Naive B cell (primary cell): ENCODE measurements around the gene DLG3. TPM values are rescaled to one million over a fixed set of nuclear protein-coding genes. Genes with fewer than 3 reads are reported as not detected.
A peak's percentile ranks its signal among the peaks of the same experiment; 100 is the strongest.
"Not testable (repeated sequence)": the region's sequence is repeated elsewhere in the genome, so short reads cannot be mapped to it uniquely, and the experiment has no call there.

Source experiments
- ATAC-seq, 2 donors: fragments of 150-1000 bp; cut with Tn5 transposase; 2 replicates each; pipeline ENCODE4 v1.10.0; 2021; ENCODE audit warnings: low read depth in 2 of 2, mild to moderate bottlenecking in 2 of 2, moderate library complexity in 2 of 2
- DNase-seq: peaks from one replicate; pipeline ENCODE4 v3.0.0; 2022
- H3K27ac Mint-ChIP-seq, 6 donors: one replicate each; pipeline ENCODE4 v1.8.0; 2020 to 2022; ENCODE audit warnings: mild to moderate bottlenecking in 6 of 6, mixed read lengths in 6 of 6, moderate library complexity in 5 of 6, inconsistent platforms in 2 of 6
- H3K27me3 Mint-ChIP-seq, 3 donors: one replicate each; pipeline ENCODE4 v1.8.0; 2021 to 2022; ENCODE audit warnings: mixed read lengths in 3 of 3, mild to moderate bottlenecking in 1 of 3
- H3K36me3 Mint-ChIP-seq, 2 donors: one replicate each; pipeline ENCODE4 v1.8.0; 2020 to 2022; ENCODE audit warnings: mixed read lengths in 2 of 2, inconsistent platforms in 1 of 2, mild to moderate bottlenecking in 1 of 2
- H3K4me1 Mint-ChIP-seq, 3 donors: one replicate each; pipeline ENCODE4 v1.8.0; 2020 to 2022; ENCODE audit warnings: mixed read lengths in 3 of 3, inconsistent platforms in 1 of 3, mild to moderate bottlenecking in 1 of 3, moderate library complexity in 1 of 3
- H3K4me3 Mint-ChIP-seq, 8 donors: one replicate each; pipeline ENCODE4 v1.8.0; 2020 to 2022; ENCODE audit warnings: mild to moderate bottlenecking in 8 of 8, mixed read lengths in 8 of 8, moderate library complexity in 8 of 8, inconsistent platforms in 2 of 8
- H3K9me3 Mint-ChIP-seq, 7 donors: one replicate each; pipeline ENCODE4 v1.8.0; 2020 to 2022; ENCODE audit warnings: mixed read lengths in 7 of 7, mild to moderate bottlenecking in 5 of 7, inconsistent platforms in 2 of 7, moderate library complexity in 1 of 7
- polyA plus RNA-seq, 6 donors: library from polyadenylated mRNA; unstranded; fragments of 300-500 nt; fragmentation: Illumina TruSeq; gene quantifications; one replicate each; pipeline ENCODE4 v1.2.3, GENCODE V29; 2021; ENCODE audit warnings: low read depth in 6 of 6

The DLG3 gene
- polyA plus RNA-seq, 6 donors from 2014 or later = 2.1 to 5.0 (median 3.2) TPM

DNA sequence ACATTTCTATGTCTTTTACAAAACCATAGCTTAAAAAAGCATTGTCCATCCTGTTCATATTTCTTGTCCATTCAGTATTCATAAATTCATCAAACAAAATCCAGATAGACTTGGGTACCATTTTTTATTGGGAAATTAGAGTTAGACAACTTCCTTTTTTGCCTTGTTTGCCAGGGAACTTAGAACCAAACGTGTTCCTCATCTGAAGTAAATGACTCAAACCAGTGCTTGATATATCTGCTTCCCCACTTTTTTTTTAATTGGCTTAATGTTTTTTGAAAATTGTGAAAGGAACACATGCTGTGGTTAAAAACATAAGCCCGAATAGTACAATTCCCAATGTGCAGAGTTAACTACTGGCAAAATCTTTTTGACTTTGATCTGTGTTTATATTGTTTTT, 44.2 kb downstream of the DLG3 start:
- no peaks in the 10 kb centered on the region for H3K27me3 Mint-ChIP-seq
- H3K36me3 Mint-ChIP-seq = peaks cover 13 to 18% of the 10 kb centered on the region in 2 donors
- H3K27ac Mint-ChIP-seq = no peak overlapping the region
- H3K4me1 Mint-ChIP-seq = no peaks in the 10 kb centered on the region
- no peak overlapping the region for H3K4me3 Mint-ChIP-seq
- ATAC-seq (no peak), DNase-seq (no peak)
- H3K9me3 Mint-ChIP-seq = no peaks in the 10 kb centered on the region

GRCh38 chrX:70494441-70494840, 49.8 kb downstream of the DLG3 start:
- H3K9me3 Mint-ChIP-seq = no peaks in the 10 kb centered on the region
- peaks cover 9 to 18% of the 10 kb centered on the region in 2 donors for H3K36me3 Mint-ChIP-seq
- no peak for DNase-seq
- no peaks in the 10 kb centered on the region for H3K27me3 Mint-ChIP-seq
- no peak overlapping the region for H3K27ac Mint-ChIP-seq
- no peak for ATAC-seq
- H3K4me1 Mint-ChIP-seq = no peaks in the 10 kb centered on the region
- H3K4me3 Mint-ChIP-seq = no peak overlapping the region

- Mint-ChIP-seq H3K27me3 (no peaks in the 10 kb centered on the region), H3K4me1 (no peaks in the 10 kb centered on the region), H3K9me3 (no peaks in the 10 kb centered on the region), H3K27ac (peak overlapping the region in 1 of 6 donors; percentile 87), H3K4me3 (no peak overlapping the region), H3K36me3 (peaks cover 5 to 18% of the 10 kb centered on the region in 2 donors)
- ATAC-seq (no peak), DNase-seq (no peak)
Observed at GRCh38 chrX:70496491-70496890, 51.9 kb downstream of the DLG3 start.

- Mint-ChIP-seq H3K4me3 (no peak overlapping the region), H3K36me3 (peaks cover 5 to 18% of the 10 kb centered on the region in 2 donors), H3K4me1 (no peaks in the 10 kb centered on the region), H3K27ac (no peak overlapping the region), H3K27me3 (no peaks in the 10 kb centered on the region), H3K9me3 (no peaks in the 10 kb centered on the region)
- ATAC-seq = no peak
- no peak for DNase-seq
Observed at GRCh38 chrX:70497026-70497425, 52.4 kb downstream of the DLG3 start.

DNA sequence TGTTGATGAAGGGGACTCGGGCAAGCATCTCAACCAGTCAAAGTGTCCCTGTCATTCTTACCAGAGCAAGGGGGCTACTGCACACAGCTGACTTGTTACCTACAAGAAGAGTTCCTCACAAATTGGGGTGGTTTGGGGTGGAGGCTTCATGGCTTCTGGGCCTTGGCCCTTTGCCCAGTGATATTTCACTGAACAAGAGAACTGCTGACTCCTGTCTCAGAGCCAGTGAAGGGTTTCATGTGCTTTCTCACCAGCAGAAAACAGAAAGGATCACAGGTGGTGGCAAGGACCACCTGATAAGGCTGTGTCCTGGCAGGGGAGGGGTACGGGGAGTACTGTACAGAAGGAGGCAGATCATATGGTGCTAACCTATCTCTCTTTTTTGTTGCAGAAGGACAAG, 53.5 kb downstream of the DLG3 start:
- H3K27ac Mint-ChIP-seq = peak overlapping the region in 1 of 6 donors; percentile 62
- H3K4me1 Mint-ChIP-seq = no peaks in the 10 kb centered on the region
- DNase-seq (no peak), ATAC-seq (no peak)
- no peaks in the 10 kb centered on the region for H3K27me3 Mint-ChIP-seq
- peaks cover 4 to 7% of the 10 kb centered on the region in 2 donors for H3K36me3 Mint-ChIP-seq
- H3K9me3 Mint-ChIP-seq = no peaks in the 10 kb centered on the region
- H3K4me3 Mint-ChIP-seq = peak overlapping the region in 1 of 8 donors; percentile 9

DNA sequence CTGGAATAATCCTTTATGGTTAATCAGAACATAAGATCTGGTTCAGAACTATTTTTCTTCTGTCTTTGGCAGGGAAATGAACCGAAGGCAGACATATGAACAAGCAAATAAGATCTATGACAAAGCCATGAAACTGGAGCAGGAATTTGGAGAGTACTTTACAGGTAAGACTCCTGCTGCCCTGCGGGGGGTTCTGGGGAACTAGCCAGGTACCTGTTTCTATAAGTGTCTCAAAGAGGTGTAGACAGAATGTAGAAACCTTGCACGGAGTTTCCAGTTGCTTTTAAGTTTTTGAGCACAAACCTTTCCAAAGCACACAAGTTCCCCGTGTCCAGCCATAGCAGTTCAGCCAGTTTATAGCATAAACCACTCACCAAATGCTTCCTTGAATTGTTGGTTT, 56.2 kb downstream of the DLG3 start:
- no peaks in the 10 kb centered on the region for H3K4me1 Mint-ChIP-seq
- no peak overlapping the region for H3K27ac Mint-ChIP-seq
- H3K36me3 Mint-ChIP-seq = peaks cover 0 to 4% of the 10 kb centered on the region in 2 donors
- no peak overlapping the region for H3K4me3 Mint-ChIP-seq
- DNase-seq (no peak), ATAC-seq (no peak)
- no peaks in the 10 kb centered on the region for H3K27me3 Mint-ChIP-seq
- H3K9me3 Mint-ChIP-seq = no peaks in the 10 kb centered on the region

DNA sequence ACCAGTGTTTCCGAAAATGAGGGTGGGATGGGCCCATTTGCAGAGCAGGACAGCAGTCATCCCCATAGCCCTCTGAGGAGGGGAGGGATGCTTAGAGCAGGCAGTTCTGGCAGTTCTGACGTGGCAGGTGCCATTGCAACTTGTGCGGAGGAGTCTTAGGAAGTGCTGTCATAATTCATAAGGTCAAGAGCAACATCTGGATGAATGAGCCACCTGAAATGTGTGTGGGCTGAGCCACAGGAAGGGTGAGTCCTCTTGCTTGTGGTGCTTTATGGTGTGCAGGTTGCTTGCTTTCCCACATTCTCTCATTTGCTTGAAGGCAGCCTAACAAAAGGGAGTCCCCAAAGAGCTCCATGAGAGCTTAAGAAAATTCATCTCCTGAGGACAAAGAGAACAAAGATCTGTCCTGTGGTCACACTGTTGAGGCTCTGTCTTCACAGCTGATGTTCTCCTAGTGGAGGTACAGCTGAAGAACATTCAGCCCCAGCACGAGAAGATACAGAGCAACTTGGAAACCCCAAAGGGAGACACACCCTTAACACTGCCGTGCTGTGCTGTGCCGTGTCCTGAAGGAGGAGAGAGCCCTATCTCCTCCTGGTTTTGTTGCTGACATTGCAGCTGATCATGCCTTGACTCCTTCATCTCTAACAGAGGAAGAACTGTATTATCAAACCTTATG, 60.3 kb downstream of the DLG3 start:
- Mint-ChIP-seq H3K4me1 (peaks cover 3 to 11% (median 5%) of the 10 kb centered on the region in 3 donors), H3K4me3 (no peak overlapping the region), H3K36me3 (peaks cover 0 to 4% of the 10 kb centered on the region in 2 donors), H3K27ac (no peak overlapping the region), H3K27me3 (peaks cover 0 to 5% (median 0%) of the 10 kb centered on the region in 3 donors), H3K9me3 (peaks cover 0 to 5% (median 0%) of the 10 kb centered on the region in 7 donors)
- DNase-seq (no peak), ATAC-seq (no peak)

GRCh38 chrX:70505451-70505841, 60.8 kb downstream of the DLG3 start:
- Mint-ChIP-seq H3K4me1 (peaks cover 3 to 11% (median 5%) of the 10 kb centered on the region in 3 donors), H3K9me3 (peaks cover 0 to 5% (median 0%) of the 10 kb centered on the region in 7 donors), H3K27me3 (peaks cover 0 to 5% (median 0%) of the 10 kb centered on the region in 3 donors), H3K27ac (no peak overlapping the region), H3K4me3 (no peak overlapping the region), H3K36me3 (peaks cover 0 to 4% of the 10 kb centered on the region in 2 donors)
- DNase-seq = no peak
- no peak for ATAC-seq

GRCh38 chrX:70508296-70508911, 63.8 kb downstream of the DLG3 start:
- peaks cover 3 to 11% (median 5%) of the 10 kb centered on the region in 3 donors for H3K4me1 Mint-ChIP-seq
- H3K4me3 Mint-ChIP-seq = no peak overlapping the region
- peaks cover 0 to 5% (median 0%) of the 10 kb centered on the region in 3 donors for H3K27me3 Mint-ChIP-seq
- H3K36me3 Mint-ChIP-seq = no peaks in the 10 kb centered on the region
- ATAC-seq (no peak), DNase-seq (no peak)
- no peak overlapping the region for H3K27ac Mint-ChIP-seq
- peaks cover 0 to 5% (median 0%) of the 10 kb centered on the region in 7 donors for H3K9me3 Mint-ChIP-seq

DNA sequence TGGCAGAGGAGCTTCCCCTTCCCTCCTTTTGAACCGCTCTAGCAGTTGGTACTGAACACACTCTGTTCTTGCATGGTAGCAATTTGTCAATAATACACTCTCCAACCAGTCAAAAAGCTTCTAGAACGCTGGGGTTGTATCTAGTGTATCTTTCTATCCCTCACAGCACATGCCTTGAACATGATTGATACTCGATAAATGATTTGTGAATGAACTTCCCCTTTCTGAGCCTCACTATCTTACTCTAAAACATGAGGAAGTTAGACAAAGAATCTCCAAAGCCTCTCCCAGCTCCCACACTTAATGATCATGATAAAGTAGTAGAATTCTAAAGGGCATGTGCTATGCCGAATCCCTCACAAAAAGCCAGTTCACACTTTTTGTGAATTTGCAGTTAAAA, 64.4 kb downstream of the DLG3 start:
- Mint-ChIP-seq H3K36me3 (no peaks in the 10 kb centered on the region), H3K4me3 (no peak overlapping the region), H3K9me3 (peaks cover 0 to 6% (median 3%) of the 10 kb centered on the region in 7 donors), H3K27ac (no peak overlapping the region), H3K27me3 (peaks cover 0 to 5% (median 0%) of the 10 kb centered on the region in 3 donors), H3K4me1 (peaks cover 3 to 11% (median 5%) of the 10 kb centered on the region in 3 donors)
- no peak for ATAC-seq
- no peak for DNase-seq

DNA sequence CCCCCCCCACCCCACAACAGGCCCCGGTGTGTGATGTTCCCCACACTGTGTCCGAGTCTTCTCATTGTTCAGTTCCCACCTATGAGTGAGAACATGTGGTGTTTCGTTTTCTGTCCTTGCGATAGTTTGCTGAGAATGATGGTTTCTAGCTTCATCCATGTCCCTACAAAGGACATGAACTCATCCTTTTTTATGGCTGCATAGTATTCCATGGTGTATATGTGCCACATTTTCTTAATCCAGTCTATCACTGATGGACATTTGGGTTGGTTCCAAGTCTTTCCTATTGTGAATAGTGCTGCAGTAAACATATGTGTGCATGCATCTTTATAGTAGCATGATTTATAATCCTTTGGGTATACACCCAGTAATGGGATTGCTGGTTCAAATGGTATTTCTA, 70.6 kb downstream of the DLG3 start:
- H3K9me3 Mint-ChIP-seq = peaks cover 1 to 20% (median 11%) of the 10 kb centered on the region in 7 donors
- ATAC-seq, H3K36me3 Mint-ChIP-seq: not testable (repeated sequence)

DNA sequence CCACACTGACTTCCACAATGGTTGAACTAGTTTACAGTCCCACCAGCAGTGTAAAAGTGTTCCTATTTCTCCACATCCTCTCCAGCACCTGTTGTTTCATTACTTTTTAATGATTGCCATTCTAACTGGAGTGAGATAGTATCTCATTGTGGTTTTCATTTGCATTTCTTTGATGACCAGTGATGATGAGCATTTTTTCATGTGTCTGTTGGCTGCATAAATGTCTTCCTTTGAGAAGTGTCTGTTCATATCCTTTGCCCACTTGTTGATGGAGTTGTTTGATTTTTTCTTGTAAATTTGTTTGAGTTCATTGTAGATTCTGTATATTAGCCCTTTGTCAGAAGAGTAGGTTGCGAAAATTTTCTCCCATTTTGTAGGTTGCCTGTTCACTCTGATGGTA, 71.1 kb downstream of the DLG3 start:
- H3K4me1 Mint-ChIP-seq, H3K27ac Mint-ChIP-seq, DNase-seq, ATAC-seq, H3K4me3 Mint-ChIP-seq, H3K27me3 Mint-ChIP-seq, H3K36me3 Mint-ChIP-seq: not testable (repeated sequence)
- peaks cover 1 to 20% (median 11%) of the 10 kb centered on the region in 7 donors for H3K9me3 Mint-ChIP-seq

More for the DNA sequence above, 70.6 kb downstream of the DLG3 start:
- not testable (repeated sequence) for H3K4me1 Mint-ChIP-seq, H3K27me3 Mint-ChIP-seq, H3K4me3 Mint-ChIP-seq, H3K27ac Mint-ChIP-seq, DNase-seq

- peaks cover 0 to 11% (median 7%) of the 10 kb centered on the region in 7 donors for H3K9me3 Mint-ChIP-seq
- H3K36me3 Mint-ChIP-seq = no peaks in the 10 kb centered on the region
- H3K4me1 Mint-ChIP-seq = no peaks in the 10 kb centered on the region
- H3K27ac Mint-ChIP-seq = no peak overlapping the region
- H3K4me3 Mint-ChIP-seq = no peak overlapping the region
- DNase-seq (no peak), ATAC-seq (no peak)
- no peaks in the 10 kb centered on the region for H3K27me3 Mint-ChIP-seq
Observed at GRCh38 chrX:70525733-70526132, 81.1 kb downstream of the DLG3 start.

GRCh38 chrX:70527053-70527452, 82.4 kb downstream of the DLG3 start:
- DNase-seq = no peak
- Mint-ChIP-seq H3K27ac (no peak overlapping the region), H3K4me3 (no peak overlapping the region), H3K9me3 (peaks cover 0 to 4% (median 0%) of the 10 kb centered on the region in 7 donors), H3K4me1 (no peaks in the 10 kb centered on the region), H3K36me3 (no peaks in the 10 kb centered on the region), H3K27me3 (no peaks in the 10 kb centered on the region)
- ATAC-seq = no peak
